Measurements from ENCODE around the gene KLC1.

DNA sequence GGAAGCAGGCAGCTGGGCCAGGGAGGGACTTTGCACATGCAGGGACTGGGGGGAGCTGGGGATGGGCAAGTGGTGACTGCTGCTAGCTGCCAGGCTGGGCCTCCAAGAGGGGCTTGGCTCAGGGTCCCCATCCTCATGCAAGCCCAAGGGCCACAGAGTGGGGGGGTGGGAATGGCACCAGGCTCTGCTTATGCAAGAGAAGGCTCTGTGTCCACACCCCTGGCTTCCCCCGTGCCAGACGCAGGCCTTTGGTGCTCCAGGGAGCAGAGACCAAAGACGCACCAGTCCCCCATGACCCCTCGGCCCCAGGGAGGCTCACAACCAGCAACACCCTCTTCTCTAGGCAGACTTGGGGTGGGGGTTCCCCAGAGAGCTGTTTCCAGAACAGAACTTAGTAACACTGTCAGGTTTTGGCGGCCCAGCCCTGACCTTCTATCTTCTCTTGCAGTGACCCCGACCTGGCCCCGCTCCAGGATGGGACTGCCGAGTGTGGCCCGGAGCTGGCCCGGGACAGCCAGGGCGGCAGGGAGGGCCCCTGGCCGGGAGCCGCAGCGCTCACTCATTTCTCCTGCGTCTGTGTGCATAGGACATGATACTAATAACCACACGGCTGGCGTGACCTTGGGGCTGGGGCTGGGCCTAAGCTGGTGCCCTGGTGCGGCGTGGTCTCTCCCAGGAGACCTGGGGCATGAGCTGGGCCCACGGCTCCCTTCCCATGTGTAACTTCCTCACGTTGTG is 71.9 kb downstream of the KLC1 start:
- no peak for TF ChIP-seq POLR2A (IDR thresholded peaks at IDR 0.05)
- TF ChIP-seq CTCF (IDR thresholded peaks at IDR 0.05): no peak
